ENCODE data around the gene ISM2.

ISM2 gene

GRCh38 chr14:77455966-77456640 lies 42.5 kb downstream of the ISM2 start:
- DNase-seq (ENCODE audit: low read depth): no peak
- peak overlapping the region; percentile 97 for H3K4me3 ChIP-seq (ENCODE audit: low read length)
- TF ChIP-seq CTCF (conservative IDR thresholded peaks at IDR 0.05; ENCODE audit: low read depth, low read length): no peak

- TF ChIP-seq CTCF (conservative IDR thresholded peaks at IDR 0.05; ENCODE audit: low read depth, low read length): no peak
- no peak overlapping the region for H3K4me3 ChIP-seq (ENCODE audit: low read length)
- no peak for DNase-seq (ENCODE audit: low read depth)
These were observed 56.4 kb downstream of the ISM2 start for GRCh38 chr14:77442196-77442595.

- TF ChIP-seq CTCF (conservative IDR thresholded peaks at IDR 0.05; ENCODE audit: low read depth, low read length): no peak
- no peak overlapping the region for H3K4me3 ChIP-seq (ENCODE audit: low read length)
- no peak for DNase-seq (ENCODE audit: low read depth)
These were observed 58.8 kb downstream of the ISM2 start for GRCh38 chr14:77439861-77440260.

GRCh38 chr14:77438596-77438995 lies 60.0 kb downstream of the ISM2 start:
- no peak for DNase-seq (ENCODE audit: low read depth)
- no peak for TF ChIP-seq CTCF (conservative IDR thresholded peaks at IDR 0.05; ENCODE audit: low read depth, low read length)
- H3K4me3 ChIP-seq (ENCODE audit: low read length): no peak overlapping the region

GRCh38 chr14:77436042-77436441 lies 62.6 kb downstream of the ISM2 start:
- no peak overlapping the region for H3K4me3 ChIP-seq (ENCODE audit: low read length)
- no peak for DNase-seq (ENCODE audit: low read depth)
- no peak for TF ChIP-seq CTCF (conservative IDR thresholded peaks at IDR 0.05; ENCODE audit: low read depth, low read length)

- TF ChIP-seq CTCF (conservative IDR thresholded peaks at IDR 0.05; ENCODE audit: low read depth, low read length): no peak
- no peak for DNase-seq (ENCODE audit: low read depth)
- no peak overlapping the region for H3K4me3 ChIP-seq (ENCODE audit: low read length)
These were observed 72.2 kb downstream of the ISM2 start for GRCh38 chr14:77426396-77426795.

GRCh38 chr14:77424862-77425261 lies 73.8 kb downstream of the ISM2 start:
- no peak overlapping the region for H3K4me3 ChIP-seq (ENCODE audit: low read length)
- DNase-seq (ENCODE audit: low read depth): no peak
- TF ChIP-seq CTCF (conservative IDR thresholded peaks at IDR 0.05; ENCODE audit: low read depth, low read length): no peak

Measured in retinal pigment epithelial cell (primary cell).